Prostate gland (tissue), 2 donors: Measurements from ENCODE around the gene CALM3. TPM values are rescaled to one million over a fixed set of nuclear protein-coding genes. Genes with fewer than 3 reads are reported as not detected.

Experiments used
- DNase-seq: peaks from one replicate; pipeline ENCODE4 v3.0.0-alpha.2; 2019; ENCODE audit warnings: low spot score
- H3K27ac ChIP-seq, 2 donors: fragments of 200-600 bp; sonication (generic); 2 replicates each; pipeline ENCODE4 v1.5.1; 2017 to 2019
- H3K27me3 ChIP-seq: fragments of 200-600 bp; sonication (generic); replicated peaks from 2 replicates; pipeline ENCODE4 v1.5.1; 2019; ENCODE audit not compliant: insufficient read depth
- H3K36me3 ChIP-seq, 2 donors: fragments of 200-600 bp; sonication (generic); 1 replicate in 1 of 2; 2 replicates in 1 of 2; pipeline versions ENCODE4 v1.5.1 to v1.8.1; 2017 to 2019
- H3K4me1 ChIP-seq: fragments of 200-600 bp; sonication (generic); replicated peaks from 2 replicates; pipeline ENCODE4 v1.5.1; 2019
- H3K4me3 ChIP-seq, 2 donors: fragments of 200-600 bp; sonication (generic); 2 replicates each; pipeline ENCODE4 v1.5.1; 2017 to 2019
- H3K9me3 ChIP-seq: fragments of 200-600 bp; sonication (generic); 2 replicates; pipeline ENCODE4 v1.5.1; 2017
- CTCF ChIP-seq, 4 experiments: fragments of 200-600 bp in 2 of 4; fragments of 450-650 bp in 2 of 4; sonication (generic) in 2 of 4; IDR thresholded peaks; 1 replicate in 3 of 4; 2 replicates in 1 of 4; pipeline ENCODE4 v1.5.1; 2016 to 2019; ENCODE audit warnings: antibody characterized with exemption in 4 of 4, mild to moderate bottlenecking in 2 of 4, moderate library complexity in 2 of 4
- POLR2A ChIP-seq: fragments of 450-650 bp; IDR thresholded peaks from one replicate; pipeline ENCODE4 v1.6.1; 2016; ENCODE audit warnings: antibody characterized with exemption, mild to moderate bottlenecking
- POLR2AphosphoS5 ChIP-seq: sonication (generic); formaldehyde crosslinking; IDR thresholded peaks from one replicate; pipeline ENCODE4 v1.6.1; 2017; ENCODE audit warnings: antibody characterized with exemption
- WGBS: methylation state at CpG from one replicate; pipeline ENCODE4 v1.1.5; 2018; 5-methylcytosine and 5-hydroxymethylcytosine counted together
- intact Hi-C: fragments of 100-400 bp; cut with DNase I; formaldehyde crosslinking; loops from one replicate; pipeline ENCODE4 v1.14.2; 2022
- total RNA-seq, 2 donors: library from RNA; depleted of rRNA; stranded (reverse); fragments of >200 nt; gene quantifications; one replicate each; pipeline ENCODE4 v1.1.0, GENCODE V29; 2016

CALM3 gene
- total RNA-seq, 2 donors from 2014 or later: 166 to 171 TPM

DNA sequence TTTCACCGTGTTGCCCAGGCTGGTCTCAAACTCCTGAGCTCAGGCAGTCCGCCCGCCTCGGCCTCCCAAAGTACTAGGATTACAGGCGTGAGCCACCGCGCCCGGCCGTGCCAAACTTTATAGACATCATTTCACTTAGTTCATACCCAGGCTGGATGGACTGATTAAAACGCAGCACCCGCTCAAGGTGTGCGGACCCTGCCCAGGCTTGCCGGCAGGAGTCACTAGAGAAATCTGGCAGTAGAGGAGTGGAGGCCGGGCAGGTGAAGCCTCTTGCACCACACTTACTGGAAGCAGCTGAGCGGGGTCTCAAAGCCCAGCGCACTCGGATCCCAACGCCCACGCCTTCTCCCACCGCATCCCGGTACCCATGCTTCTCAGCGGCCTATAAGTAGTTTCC, 12.4 kb downstream of the CALM3 start:
- Histone ChIP-seq H3K4me3 (no peak overlapping the region), H3K36me3 (peaks cover 3 to 8% of the 10 kb centered on the region in 2 donors), H3K27ac (no peak overlapping the region), H3K9me3 (no peaks in the 10 kb centered on the region), H3K27me3 (no peaks in the 10 kb centered on the region), H3K4me1 (no peaks in the 10 kb centered on the region)
- intact Hi-C loops: no loop called here
- DNase-seq: no peak
- no peak for TF ChIP-seq POLR2A
- TF ChIP-seq POLR2AphosphoS5: no peak
- TF ChIP-seq CTCF (IDR thresholded peaks at IDR 0.05): no peak
- WGBS: 61% methylated on average over 22 of the region's 22 CpGs

DNA sequence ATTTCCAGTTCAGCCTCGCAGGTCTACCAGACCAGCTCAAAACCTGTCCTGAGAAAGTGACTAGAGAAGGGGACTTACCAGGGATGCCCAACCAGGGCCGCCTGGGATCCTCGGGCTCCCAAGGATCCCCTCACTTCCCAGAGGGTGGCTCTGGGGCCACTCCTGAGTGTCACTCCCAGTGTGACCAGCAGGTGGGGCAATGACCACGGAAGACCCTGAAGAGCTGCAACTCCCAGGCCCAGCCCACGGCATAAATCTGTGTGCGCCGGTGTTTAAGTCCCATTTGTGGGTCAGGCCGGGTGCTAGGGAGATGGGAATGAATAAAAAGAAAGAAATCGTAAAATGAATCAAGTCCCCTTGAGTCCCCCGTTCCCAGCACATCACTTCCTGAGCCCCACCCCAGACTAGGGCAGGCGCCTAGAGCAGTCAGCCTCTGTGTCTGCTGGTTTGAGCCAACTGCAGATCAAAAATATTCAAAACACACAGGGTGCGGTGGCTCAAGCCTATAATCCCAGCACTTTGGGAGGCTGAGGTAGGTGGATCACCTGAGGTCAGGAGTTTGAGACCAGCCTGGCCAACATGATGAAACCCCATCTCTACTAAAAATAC, 13.1 kb downstream of the CALM3 start:
- 7% methylated on average over 12 of the region's 12 CpGs for WGBS
- H3K27me3 ChIP-seq: no peaks in the 10 kb centered on the region
- no peaks in the 10 kb centered on the region for H3K9me3 ChIP-seq
- no peak overlapping the region for H3K4me3 ChIP-seq
- no peaks in the 10 kb centered on the region for H3K4me1 ChIP-seq
- H3K36me3 ChIP-seq: peaks cover 0 to under 1% of the 10 kb centered on the region in 2 donors
- no peak overlapping the region for H3K27ac ChIP-seq
- DNase-seq: peak; percentile 74
- peak; percentile 73 to 90 (median 79) for TF ChIP-seq CTCF (IDR thresholded peaks at IDR 0.05)
- TF ChIP-seq POLR2A: no peak
- TF ChIP-seq POLR2AphosphoS5: peak; percentile 35
- intact Hi-C loops: loop anchor here (2.0 kb wide), 1 partner anchor 49 kb away; no protein-coding TSS in a partner anchor

DNA sequence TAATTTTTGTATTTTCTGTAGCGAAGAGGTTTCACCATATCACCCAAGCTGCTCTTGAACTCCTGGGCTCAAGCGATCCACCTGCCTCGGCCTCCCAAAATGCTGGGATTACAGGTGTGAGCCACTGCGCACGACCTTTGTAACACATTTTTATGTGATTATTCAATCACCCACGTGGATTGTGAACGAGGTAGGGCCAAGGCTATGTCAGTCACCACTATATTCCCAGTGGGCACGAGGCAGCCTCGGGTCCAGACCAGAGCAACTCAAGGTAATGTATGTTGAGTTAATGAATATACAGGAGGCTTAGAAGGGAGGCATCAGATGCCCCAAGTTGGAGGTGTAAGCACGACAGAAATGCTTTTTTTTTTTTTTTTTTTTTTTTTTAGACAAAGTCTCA, 14.8 kb downstream of the CALM3 start:
- no peak overlapping the region for H3K4me3 ChIP-seq
- no peak for DNase-seq
- H3K27me3 ChIP-seq: no peaks in the 10 kb centered on the region
- TF ChIP-seq POLR2A: no peak
- TF ChIP-seq CTCF (IDR thresholded peaks at IDR 0.05): no peak
- no peak for TF ChIP-seq POLR2AphosphoS5
- intact Hi-C loops: loop anchor here (2.0 kb wide), 1 partner anchor 47 kb away; no protein-coding TSS in a partner anchor
- no peak overlapping the region for H3K27ac ChIP-seq
- H3K9me3 ChIP-seq: no peaks in the 10 kb centered on the region
- no peaks in the 10 kb centered on the region for H3K36me3 ChIP-seq
- no peaks in the 10 kb centered on the region for H3K4me1 ChIP-seq
- WGBS: 86% methylated on average over 10 of the region's 10 CpGs

GRCh38 chr19:46616631-46617322, 15.6 kb downstream of the CALM3 start:
- TF ChIP-seq CTCF (IDR thresholded peaks at IDR 0.05) (peak in 3 of 4 experiments; percentile 29 to 60 (median 42)), POLR2A (no peak), POLR2AphosphoS5 (peak; percentile 40)
- no peaks in the 10 kb centered on the region for H3K27me3 ChIP-seq
- DNase-seq: peak; percentile 70
- intact Hi-C loops: no loop called here
- no peaks in the 10 kb centered on the region for H3K4me1 ChIP-seq
- no peaks in the 10 kb centered on the region for H3K9me3 ChIP-seq
- WGBS: 23% methylated on average over 17 of the region's 17 CpGs
- no peak overlapping the region for H3K27ac ChIP-seq
- H3K36me3 ChIP-seq: no peaks in the 10 kb centered on the region
- H3K4me3 ChIP-seq: no peak overlapping the region
